ENCODE measurements around the gene VAMP5.
"Not testable (repeated sequence)": the region's sequence is repeated elsewhere in the genome, so short reads cannot be mapped to it uniquely, and the experiment has no call there.

VAMP5 gene

GRCh38 chr2:85607268-85608215 lies 23.3 kb downstream of the VAMP5 start:
- no peak overlapping the region for H3K4me3 ChIP-seq (ENCODE audit: low read length)
- TF ChIP-seq ZNF274 (IDR thresholded peaks at IDR 0.05; ENCODE audit: low read depth, low read length) = no peak

- H3K4me3 ChIP-seq (ENCODE audit: low read length) = peak overlapping the region; percentile 68
- TF ChIP-seq ZNF274 (IDR thresholded peaks at IDR 0.05; ENCODE audit: low read depth, low read length) = no peak
These were observed 27.0 kb downstream of the VAMP5 start for GRCh38 chr2:85611217-85611704.

- no peak for TF ChIP-seq ZNF274 (IDR thresholded peaks at IDR 0.05; ENCODE audit: low read depth, low read length)
- H3K4me3 ChIP-seq (ENCODE audit: low read length) = peak within 1 kb of the TSS; percentile 68
These were observed 27.7 kb downstream of the VAMP5 start, which contains the start of gene C2orf68 for GRCh38 chr2:85611705-85612587. C2orf68 (minus strand) TSS chr2:85612066; CDS start chr2:85611984, 82 bp downstream.

GRCh38 chr2:85613717-85614515 lies 29.7 kb downstream of the VAMP5 start:
- no peak for TF ChIP-seq ZNF274 (IDR thresholded peaks at IDR 0.05; ENCODE audit: low read depth, low read length)
- H3K4me3 ChIP-seq (ENCODE audit: low read length) = no peak overlapping the region

- not testable (repeated sequence) for H3K4me3 ChIP-seq (ENCODE audit: low read length)
These were observed 30.5 kb downstream of the VAMP5 start for GRCh38 chr2:85614757-85615156.

GRCh38 chr2:85615413-85615728 lies 31.1 kb downstream of the VAMP5 start:
- no peak overlapping the region for H3K4me3 ChIP-seq (ENCODE audit: low read length)
- TF ChIP-seq ZNF274 (IDR thresholded peaks at IDR 0.05; ENCODE audit: low read depth, low read length) = no peak

GRCh38 chr2:85617723-85618122 lies 33.5 kb downstream of the VAMP5 start:
- H3K4me3 ChIP-seq (ENCODE audit: low read length) = peak overlapping the region; percentile 97; the same call in 1 of the 2 replicates

GRCh38 chr2:85619617-85620016 lies 35.4 kb downstream of the VAMP5 start:
- no peak for TF ChIP-seq ZNF274 (IDR thresholded peaks at IDR 0.05; ENCODE audit: low read depth, low read length)
- H3K4me3 ChIP-seq (ENCODE audit: low read length) = no peak overlapping the region

GRCh38 chr2:85621338-85621737 lies 37.1 kb downstream of the VAMP5 start:
- H3K4me3 ChIP-seq (ENCODE audit: low read length) = no peak overlapping the region
- TF ChIP-seq ZNF274 (IDR thresholded peaks at IDR 0.05; ENCODE audit: low read depth, low read length) = no peak

- no peak overlapping the region for H3K4me3 ChIP-seq (ENCODE audit: low read length)
- no peak for TF ChIP-seq ZNF274 (IDR thresholded peaks at IDR 0.05; ENCODE audit: low read depth, low read length)
These were observed 39.8 kb downstream of the VAMP5 start for GRCh38 chr2:85623991-85624390.

GRCh38 chr2:85628658-85629057 lies 44.4 kb downstream of the VAMP5 start:
- TF ChIP-seq ZNF274 (IDR thresholded peaks at IDR 0.05; ENCODE audit: low read depth, low read length) = no peak
- H3K4me3 ChIP-seq (ENCODE audit: low read length) = no peak overlapping the region

- no peak for TF ChIP-seq ZNF274 (IDR thresholded peaks at IDR 0.05; ENCODE audit: low read depth, low read length)
- no peak overlapping the region for H3K4me3 ChIP-seq (ENCODE audit: low read length)
These were observed 47.1 kb downstream of the VAMP5 start for GRCh38 chr2:85631316-85631715.

GRCh38 chr2:85635011-85635410 lies 50.8 kb downstream of the VAMP5 start:
- no peak for TF ChIP-seq ZNF274 (IDR thresholded peaks at IDR 0.05; ENCODE audit: low read depth, low read length)
- H3K4me3 ChIP-seq (ENCODE audit: low read length) = no peak overlapping the region

- H3K4me3 ChIP-seq (ENCODE audit: low read length) = no peak overlapping the region
- no peak for TF ChIP-seq ZNF274 (IDR thresholded peaks at IDR 0.05; ENCODE audit: low read depth, low read length)
These were observed 51.4 kb downstream of the VAMP5 start for GRCh38 chr2:85635636-85636035.
